HG03442 (cell line): ENCODE results near the gene KCNT2.

Source experiments
- ATAC-seq: cut with Tn5 transposase; IDR thresholded peaks from one replicate; pipeline ENCODE4 v1.9.1; 2021; ENCODE audit warnings: mild to moderate bottlenecking, moderate library complexity; ENCODE audit not compliant: unreplicated experiment

KCNT2 gene

GRCh38 chr1:196401891-196402290, 206.3 kb downstream of the KCNT2 start:
- no peak for ATAC-seq

GRCh38 chr1:196401452-196401833, 206.8 kb downstream of the KCNT2 start:
- ATAC-seq: no peak

DNA sequence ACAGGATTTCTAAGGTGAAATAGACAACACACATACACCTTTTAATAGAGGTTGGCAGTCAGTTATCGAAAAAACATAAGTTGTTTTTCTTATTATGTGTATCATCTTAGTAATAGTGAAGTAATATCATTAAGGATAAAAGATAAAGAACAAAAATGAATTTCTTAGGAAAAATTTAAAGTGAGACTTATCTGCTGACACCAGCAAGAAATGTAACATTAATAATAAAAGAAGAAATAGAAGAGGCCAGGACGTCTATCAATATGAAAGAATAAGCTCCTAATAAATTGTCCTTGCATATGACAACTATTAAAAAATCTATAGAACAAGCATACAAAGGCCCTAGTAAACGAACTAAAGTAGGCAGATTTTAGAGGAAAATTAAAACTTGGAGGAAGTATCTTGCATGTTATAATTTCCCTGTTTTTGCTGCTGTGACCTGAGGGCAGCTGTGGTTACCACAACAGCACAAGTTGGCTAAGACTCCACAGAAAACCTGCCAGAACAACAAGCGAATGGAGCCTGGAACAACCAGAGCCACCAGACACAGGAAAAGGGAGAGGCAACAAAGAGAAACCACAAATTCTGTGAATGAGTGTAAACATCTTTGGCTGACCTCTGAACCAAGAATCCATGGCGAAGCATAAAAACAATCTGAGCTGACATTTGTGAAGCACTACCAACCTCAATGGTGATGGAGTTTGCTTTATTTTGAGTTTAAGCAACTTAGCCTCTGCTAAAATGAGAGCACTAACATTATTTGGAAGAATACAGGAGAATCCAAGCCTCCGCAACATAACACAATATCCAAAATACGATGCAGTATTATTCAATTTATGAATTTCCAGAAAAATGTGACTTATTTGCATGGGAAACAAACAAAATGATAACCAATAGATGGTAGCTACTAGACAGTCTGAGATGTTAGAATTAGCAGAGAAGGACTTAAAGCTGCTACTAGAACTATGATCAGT, 207.5 kb downstream of the KCNT2 start:
- no peak for ATAC-seq

- ATAC-seq: no peak
Observed at GRCh38 chr1:196399713-196400112, 208.5 kb downstream of the KCNT2 start.

GRCh38 chr1:196393742-196394141, 214.5 kb downstream of the KCNT2 start:
- ATAC-seq: no peak

DNA sequence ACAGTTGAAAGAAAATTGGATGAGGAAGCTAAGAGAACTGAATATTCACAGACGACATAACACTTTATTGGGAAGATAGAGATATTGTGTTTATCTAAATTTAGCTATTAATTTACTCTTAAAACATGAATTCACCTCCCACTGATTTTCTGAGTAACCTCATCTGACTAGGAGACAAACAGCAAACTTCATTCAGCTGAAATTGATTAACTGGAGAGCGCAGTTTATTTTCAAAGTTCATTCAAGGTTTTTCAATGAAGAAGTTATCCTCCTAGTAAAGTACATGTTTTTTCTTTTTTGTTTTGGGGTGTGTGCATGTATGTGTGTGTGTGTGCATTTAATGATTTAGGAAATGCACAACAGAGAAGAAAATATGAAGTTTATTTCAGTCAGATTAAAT, 215.0 kb downstream of the KCNT2 start:
- ATAC-seq: no peak

- ATAC-seq: no peak
Observed at GRCh38 chr1:196387766-196388165, 220.5 kb downstream of the KCNT2 start.

- no peak for ATAC-seq
Observed at GRCh38 chr1:196385109-196385508, 223.1 kb downstream of the KCNT2 start.

- ATAC-seq: no peak
Observed at GRCh38 chr1:196382383-196382782, 225.9 kb downstream of the KCNT2 start.

- no peak for ATAC-seq
Observed at GRCh38 chr1:196381544-196381943, 226.7 kb downstream of the KCNT2 start.

DNA sequence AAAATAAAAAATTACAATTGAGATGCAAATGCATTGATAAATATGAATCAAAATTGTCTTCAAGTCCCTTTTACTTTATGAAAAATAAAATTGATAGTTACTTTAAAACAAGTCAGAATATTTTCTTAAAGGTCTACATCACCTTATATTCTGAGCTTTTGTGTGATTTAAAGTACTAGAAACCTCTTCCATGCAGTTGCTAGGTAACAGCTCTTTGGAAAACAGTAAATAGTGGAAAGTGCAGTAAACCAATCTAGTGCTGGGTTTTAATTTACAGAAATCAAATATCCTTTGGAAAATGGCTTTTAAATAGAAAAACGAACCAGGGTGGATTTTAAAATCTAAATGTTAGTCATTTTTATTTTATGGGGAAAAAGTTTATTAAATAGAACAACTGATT, 227.9 kb downstream of the KCNT2 start:
- no peak for ATAC-seq

- ATAC-seq: no peak
Observed at GRCh38 chr1:196377811-196378210, 230.4 kb downstream of the KCNT2 start.

DNA sequence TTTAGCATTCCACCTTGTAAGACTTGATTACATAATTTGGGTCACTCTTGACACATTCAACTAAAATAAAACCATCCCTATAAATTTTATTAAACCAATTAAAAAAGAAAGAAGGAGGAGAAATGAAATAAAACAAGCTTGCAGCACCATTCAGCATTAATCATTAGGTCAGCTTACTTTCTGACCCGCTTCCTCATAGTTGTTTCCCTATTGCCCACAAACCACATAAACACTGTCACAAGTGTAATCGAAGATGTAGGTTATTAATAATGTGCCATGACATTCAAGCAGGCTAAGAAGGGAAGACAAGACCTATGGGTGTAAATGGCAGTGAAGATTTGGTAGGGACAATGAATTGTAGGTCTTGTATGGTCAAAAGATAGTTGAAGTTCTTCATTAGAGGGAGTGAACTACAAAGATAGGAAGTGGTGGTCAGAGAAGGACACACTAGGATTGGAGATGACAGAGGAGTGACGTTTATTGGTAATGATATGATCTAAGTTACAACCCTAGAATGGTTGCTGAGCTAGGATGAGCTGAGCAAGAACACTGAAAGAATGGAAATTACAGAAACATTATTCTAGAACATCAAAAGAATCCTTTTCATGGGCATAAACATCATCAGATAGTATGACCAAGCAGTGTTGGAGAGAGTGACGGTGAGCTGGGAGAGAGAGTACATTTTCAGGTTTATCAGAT, 231.5 kb downstream of the KCNT2 start:
- no peak for ATAC-seq

GRCh38 chr1:196373798-196374197, 234.4 kb downstream of the KCNT2 start:
- no peak for ATAC-seq

DNA sequence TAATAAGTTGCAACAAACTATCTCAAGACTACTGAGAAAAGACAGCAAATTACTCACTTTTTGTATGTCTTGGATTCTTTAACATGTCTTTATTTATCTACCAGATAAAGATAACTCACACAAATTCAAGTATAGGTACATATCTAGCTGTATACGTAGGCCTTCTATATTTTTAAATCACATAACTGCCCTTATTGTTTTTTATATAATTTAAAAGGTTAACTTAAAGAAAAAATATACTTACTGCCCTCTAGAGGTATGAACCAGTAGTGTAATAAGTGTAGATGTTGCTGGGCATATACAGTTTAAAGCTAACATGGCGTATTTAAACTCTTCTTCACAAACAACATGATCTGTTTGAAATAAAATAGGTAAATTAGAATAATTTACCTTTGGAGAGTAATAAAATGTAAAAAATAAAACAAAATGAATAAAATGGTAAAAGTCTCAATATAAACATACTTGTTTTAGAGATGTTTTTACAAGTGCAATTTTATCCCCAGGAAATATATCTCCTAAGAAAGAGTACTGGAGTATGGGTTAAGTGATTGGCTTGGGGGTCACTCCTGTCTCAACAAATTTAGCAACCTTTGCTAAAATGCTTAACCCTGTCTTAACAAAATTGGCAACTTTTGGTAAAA, 235.2 kb downstream of the KCNT2 start:
- peak; percentile 86 for ATAC-seq

GRCh38 chr1:196367838-196368237, 240.4 kb downstream of the KCNT2 start:
- no peak for ATAC-seq

GRCh38 chr1:196366817-196367495, 241.3 kb downstream of the KCNT2 start:
- no peak for ATAC-seq

DNA sequence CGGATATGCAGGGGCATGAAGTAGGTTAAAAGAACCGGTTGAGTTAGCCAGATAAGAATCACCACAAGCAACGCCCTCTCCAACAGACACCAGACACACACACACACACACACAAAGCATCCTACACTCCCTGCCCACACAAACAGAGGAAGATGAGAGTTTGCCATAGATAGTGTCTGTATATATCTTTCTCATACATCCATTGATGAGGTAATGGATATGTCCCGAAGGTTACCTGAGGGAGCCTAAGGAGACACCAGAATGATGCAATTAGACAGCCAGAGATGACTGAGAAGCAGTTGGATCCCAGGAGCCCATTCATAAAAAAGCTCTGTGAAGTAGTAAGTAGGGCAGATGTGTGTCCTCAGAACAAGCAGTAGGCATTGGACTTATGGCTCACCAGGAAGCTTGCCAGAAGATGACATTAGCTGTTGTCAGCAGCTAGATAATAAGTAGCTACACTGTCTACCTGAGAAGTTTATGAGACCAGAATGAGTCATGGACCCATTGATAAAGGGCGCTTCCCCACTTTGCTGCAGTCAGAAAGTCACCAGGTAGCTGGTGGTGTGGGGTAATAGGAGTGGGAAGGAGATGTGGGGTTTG, 247.0 kb downstream of the KCNT2 start:
- ATAC-seq: no peak

GRCh38 chr1:196357913-196358312, 250.3 kb downstream of the KCNT2 start:
- no peak for ATAC-seq

DNA sequence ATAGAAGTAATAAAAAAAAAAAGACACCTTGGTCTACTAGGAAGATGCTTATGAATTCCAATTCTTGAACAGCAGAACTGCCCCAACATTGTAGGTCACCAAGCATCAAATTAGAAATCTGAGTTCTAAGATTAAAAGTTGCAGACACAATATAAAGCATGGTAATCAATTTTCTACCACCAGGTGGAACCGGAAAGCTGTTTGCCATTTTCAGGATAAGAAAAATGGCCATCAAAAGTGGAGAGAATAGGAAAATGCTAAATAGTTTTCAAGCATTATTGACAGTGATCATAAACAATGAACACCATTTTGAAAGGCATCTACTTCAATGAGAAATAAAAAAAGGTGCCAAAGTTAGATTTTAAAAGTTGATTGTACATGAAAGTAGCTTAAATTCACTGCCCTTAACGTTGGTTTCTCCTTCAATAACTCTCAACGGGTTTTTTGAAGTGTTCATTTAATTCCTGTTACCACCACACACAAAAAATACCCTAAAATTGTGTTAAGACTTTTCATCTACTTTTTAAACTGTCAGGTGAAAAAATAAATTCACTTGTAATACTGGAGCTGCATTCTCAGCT, 252.9 kb downstream of the KCNT2 start:
- ATAC-seq: no peak
